Erythroblast (primary cell): ENCODE data around the gene STPG4.

Source experiments
- GATA1 ChIP-seq: IDR thresholded peaks from 2 replicates; pipeline ENCODE4 v1.6.1; 2011; ENCODE audit warnings: low read depth, mild to moderate bottlenecking, control low read depth, low read length, moderate library complexity
- POLR2A ChIP-seq: IDR thresholded peaks from 2 replicates; pipeline ENCODE4 v1.6.1; 2011; ENCODE audit warnings: mild to moderate bottlenecking, low read length

DNA sequence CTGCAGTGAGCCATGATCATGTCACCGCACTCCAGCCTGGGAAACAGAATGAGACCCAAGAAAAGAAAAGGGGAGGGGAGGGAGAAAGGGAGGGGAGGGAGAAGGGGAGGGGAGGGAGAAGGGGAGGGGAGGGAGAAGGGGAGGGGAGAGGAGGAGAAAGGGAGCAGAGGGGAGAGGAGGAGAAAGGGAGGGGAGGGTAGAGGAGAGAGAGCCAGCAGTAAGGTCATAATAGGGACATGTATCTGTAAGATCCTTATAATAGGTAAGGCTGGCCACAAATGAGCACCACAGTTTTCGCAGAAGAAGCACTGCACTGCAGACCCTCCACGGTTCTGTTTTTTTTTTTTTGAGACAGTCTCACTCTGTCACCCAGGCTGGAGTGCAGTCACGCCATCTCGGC lies 62.6 kb downstream of the STPG4 start:
- TF ChIP-seq POLR2A, result no peak
- no peak for TF ChIP-seq GATA1
